HEK293 (cell line): ENCODE measurements around the gene PPFIA1.

Experiments
- CTCF ChIA-PET: fragments of 350-600 bp; formaldehyde crosslinking; extraction: SDS; loops from one replicate; lab custom pipeline; 2021; ENCODE audit warnings: antibody characterized with exemption; lab: Yijun Ruan, JAX
- POLR2A ChIA-PET: fragments of 300-600 bp; formaldehyde crosslinking; extraction: SDS; loops from one replicate; lab custom pipeline; 2020; ENCODE audit warnings: antibody characterized with exemption, inconsistent platforms; lab: Yijun Ruan, JAX
- H3K27ac ChIP-seq: fragments of 200-500 bp; sonication (Bioruptor generic); 2 replicates; pipeline ENCODE4 v1.5.1; 2014; ENCODE audit warnings: low read depth, low read length, control low read depth, inconsistent platforms; ENCODE audit errors: extremely low read depth
- H3K36me3 ChIP-seq, 2 experiments: fragments of 200-500 bp in 1 of 2; sonication (Bioruptor generic) in 1 of 2; 1 replicate in 1 of 2; 2 replicates in 1 of 2; pipeline ENCODE4 v1.5.1; 2014 to 2017; ENCODE audit warnings: inconsistent platforms in 2 of 2, low read length in 2 of 2; ENCODE audit not compliant: control insufficient read depth in 2 of 2, insufficient read depth in 1 of 2
- H3K4me1 ChIP-seq: fragments of 200-500 bp; sonication (Bioruptor generic); 2 replicates; pipeline ENCODE4 v1.5.1; 2014; ENCODE audit warnings: mild to moderate bottlenecking, low read length, inconsistent platforms; ENCODE audit not compliant: control insufficient read depth, insufficient read depth
- H3K4me3 ChIP-seq: 2 replicates; pipeline ENCODE4 v1.5.1; 2011; ENCODE audit warnings: low read depth, mild to moderate bottlenecking, control low read depth, low read length, moderate library complexity
- H3K9me3 ChIP-seq: fragments of 200-500 bp; sonication (Bioruptor generic); 2 replicates; pipeline ENCODE4 v1.5.1; 2014; ENCODE audit warnings: low read depth, low read length, inconsistent platforms; ENCODE audit not compliant: control insufficient read depth, insufficient read depth
- KLF10 ChIP-seq: fragments of 450-650 bp; IDR thresholded peaks from 2 replicates; pipeline ENCODE4 v1.5.1; 2018; ENCODE audit warnings: missing biosample characterization, mild to moderate bottlenecking, missing genetic modification characterization
- TRIM28 ChIP-seq: IDR thresholded peaks from 2 replicates; pipeline ENCODE4 v1.6.1; 2011; ENCODE audit warnings: low read length, control low read depth, borderline replicate concordance
- ZBTB7A ChIP-seq: fragments of 450-650 bp; formaldehyde crosslinking; IDR thresholded peaks from 2 replicates; pipeline ENCODE4 v1.5.1; 2016; ENCODE audit warnings: low read depth, missing biosample characterization, missing genetic modification characterization
- ZIC2 ChIP-seq: fragments of 450-650 bp; formaldehyde crosslinking; IDR thresholded peaks from 2 replicates; pipeline ENCODE4 v1.5.1; 2016; ENCODE audit warnings: missing biosample characterization, missing genetic modification characterization
- ZNF121 ChIP-seq: fragments of 450-650 bp; formaldehyde crosslinking; IDR thresholded peaks from 2 replicates; pipeline ENCODE4 v1.5.1; 2016; ENCODE audit warnings: missing biosample characterization, missing genetic modification characterization
- ZNF16 ChIP-seq: fragments of 450-650 bp; formaldehyde crosslinking; IDR thresholded peaks from 2 replicates; pipeline ENCODE4 v1.5.1; 2016; ENCODE audit warnings: low read depth, missing biosample characterization, missing genetic modification characterization
- ZNF202 ChIP-seq: fragments of 450-650 bp; formaldehyde crosslinking; IDR thresholded peaks from 2 replicates; pipeline ENCODE4 v1.5.1; 2016; ENCODE audit warnings: missing biosample characterization, missing genetic modification characterization, borderline replicate concordance
- ZNF23 ChIP-seq: fragments of 450-650 bp; formaldehyde crosslinking; IDR thresholded peaks from 2 replicates; pipeline ENCODE4 v1.5.1; 2016; ENCODE audit warnings: missing biosample characterization, missing genetic modification characterization, borderline replicate concordance
- ZNF24 ChIP-seq: fragments of 450-650 bp; formaldehyde crosslinking; IDR thresholded peaks from 2 replicates; pipeline ENCODE4 v1.5.1; 2016; ENCODE audit warnings: missing biosample characterization, missing genetic modification characterization
- ZNF302 ChIP-seq: fragments of 450-650 bp; formaldehyde crosslinking; IDR thresholded peaks from 2 replicates; pipeline ENCODE4 v1.5.1; 2016; ENCODE audit warnings: missing biosample characterization, missing genetic modification characterization, low read depth
- ZNF354C ChIP-seq: fragments of 450-650 bp; formaldehyde crosslinking; IDR thresholded peaks from 2 replicates; pipeline ENCODE4 v1.5.1; 2016; ENCODE audit warnings: missing biosample characterization, missing genetic modification characterization, low read depth, borderline replicate concordance
- ZNF473 ChIP-seq: fragments of 450-650 bp; formaldehyde crosslinking; IDR thresholded peaks from 2 replicates; pipeline ENCODE4 v1.5.1; 2017; ENCODE audit warnings: missing biosample characterization, missing genetic modification characterization
- ZNF544 ChIP-seq: fragments of 450-650 bp; formaldehyde crosslinking; IDR thresholded peaks from 2 replicates; pipeline ENCODE4 v1.5.0; 2017; ENCODE audit warnings: missing biosample characterization, missing genetic modification characterization
- ZNF623 ChIP-seq: fragments of 450-650 bp; formaldehyde crosslinking; IDR thresholded peaks from 2 replicates; pipeline ENCODE4 v1.5.1; 2016; ENCODE audit warnings: missing biosample characterization, missing genetic modification characterization
- ZNF629 ChIP-seq: fragments of 450-650 bp; formaldehyde crosslinking; IDR thresholded peaks from 2 replicates; pipeline ENCODE4 v1.5.1; 2017; ENCODE audit warnings: missing biosample characterization, missing genetic modification characterization
- ZSCAN23 ChIP-seq: fragments of 450-650 bp; formaldehyde crosslinking; IDR thresholded peaks from 2 replicates; pipeline ENCODE4 v1.5.1; 2016; ENCODE audit warnings: missing biosample characterization, missing genetic modification characterization
- TF ChIP-seq, protein P1 (sequence below): fragments of 450-650 bp; formaldehyde crosslinking; IDR thresholded peaks from 2 replicates; pipeline ENCODE4 v1.5.1; 2016; ENCODE audit warnings: missing biosample characterization, missing genetic modification characterization, low read depth
- TF ChIP-seq, protein P2 (sequence below): fragments of 450-650 bp; formaldehyde crosslinking; IDR thresholded peaks from 2 replicates; pipeline ENCODE4 v1.5.1; 2016; ENCODE audit warnings: missing biosample characterization, missing genetic modification characterization
- TF ChIP-seq, protein P3 (sequence below): fragments of 450-650 bp; formaldehyde crosslinking; IDR thresholded peaks from 2 replicates; pipeline ENCODE4 v1.5.1; 2016; ENCODE audit warnings: missing biosample characterization, missing genetic modification characterization
- TF ChIP-seq, protein P4 (sequence below): fragments of 450-650 bp; formaldehyde crosslinking; IDR thresholded peaks from 2 replicates; pipeline ENCODE4 v1.5.1; 2016; ENCODE audit warnings: missing biosample characterization, missing genetic modification characterization
- TF ChIP-seq, protein P5 (sequence below): fragments of 450-650 bp; formaldehyde crosslinking; conservative IDR thresholded peaks from 2 replicates; pipeline ENCODE4 v1.5.1; 2016; ENCODE audit warnings: low read depth, missing biosample characterization, missing genetic modification characterization

PPFIA1 gene

DNA sequence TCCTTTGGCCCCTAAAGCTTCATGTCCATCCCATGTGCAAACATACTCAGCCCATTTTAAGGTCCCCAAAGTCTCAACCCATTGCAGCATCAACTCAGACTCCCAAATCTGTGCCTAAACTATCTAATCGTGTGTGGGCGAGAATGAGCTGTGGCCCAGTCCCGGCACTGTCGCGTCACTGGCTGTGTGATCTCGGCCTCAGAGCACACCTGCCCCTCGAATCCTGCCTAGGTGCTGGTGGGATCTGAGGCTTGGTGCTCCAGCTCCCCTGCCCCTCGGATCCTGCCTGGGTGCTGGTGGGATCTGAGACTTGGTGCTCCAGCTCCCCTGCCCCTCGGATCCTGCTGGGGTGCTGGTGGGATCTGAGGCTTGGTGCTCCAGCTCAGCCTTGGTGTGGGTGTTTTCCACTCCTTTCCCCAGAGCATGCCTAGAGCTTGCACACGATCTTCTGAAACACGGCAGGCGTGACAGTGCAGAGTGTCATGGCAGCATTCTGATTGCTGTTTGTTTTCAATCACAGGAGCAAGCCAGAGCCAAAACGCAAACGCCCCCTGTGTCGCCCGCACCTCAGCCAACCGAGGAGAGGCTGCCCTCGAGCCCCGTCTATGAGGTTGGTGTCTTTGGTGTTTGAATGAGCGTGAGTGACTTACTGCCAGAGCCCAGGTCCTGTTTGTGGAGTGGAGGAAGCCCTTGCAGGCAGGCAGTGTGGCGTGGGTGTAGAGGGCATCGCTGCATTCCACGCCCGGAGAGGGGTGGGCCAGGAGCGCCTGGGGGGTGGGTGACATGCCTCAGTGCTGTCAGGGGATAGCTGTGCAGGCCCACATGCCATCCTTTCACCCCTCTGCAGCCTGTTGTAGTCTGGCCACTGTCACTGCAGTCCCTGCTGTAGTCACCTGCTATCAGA, 160.4 kb downstream of the PPFIA1 start:
- ChIA-PET CTCF (no interaction called here), POLR2A (interaction anchor here (0.6 kb wide), 1 partner anchor 12 kb away, joined by 3 read pairs; no protein-coding TSS in a partner anchor)
- TF ChIP-seq ZNF23 (tag by site-specific recombination), result no peak
- no peak for TF ChIP-seq ZNF16 (tag by site-specific recombination)
- TF ChIP-seq ZIC2 (tag by site-specific recombination), result no peak
- no peak for TF ChIP-seq ZNF473 (tag by site-specific recombination)
- no peak for TF ChIP-seq ZBTB7A (tag by site-specific recombination)
- TF ChIP-seq ZNF354C (tag by site-specific recombination), result no peak
- TF ChIP-seq ZNF302 (tag by site-specific recombination), result no peak
- Histone ChIP-seq H3K4me3 (no peak overlapping the region), H3K9me3 (no peaks in the 10 kb centered on the region), H3K27ac (no peak overlapping the region), H3K36me3 (peaks cover 0 to 87% of the 10 kb centered on the region in 2 experiments; a peak in 2 of 3 replicates), H3K4me1 (no peaks in the 10 kb centered on the region)

DNA sequence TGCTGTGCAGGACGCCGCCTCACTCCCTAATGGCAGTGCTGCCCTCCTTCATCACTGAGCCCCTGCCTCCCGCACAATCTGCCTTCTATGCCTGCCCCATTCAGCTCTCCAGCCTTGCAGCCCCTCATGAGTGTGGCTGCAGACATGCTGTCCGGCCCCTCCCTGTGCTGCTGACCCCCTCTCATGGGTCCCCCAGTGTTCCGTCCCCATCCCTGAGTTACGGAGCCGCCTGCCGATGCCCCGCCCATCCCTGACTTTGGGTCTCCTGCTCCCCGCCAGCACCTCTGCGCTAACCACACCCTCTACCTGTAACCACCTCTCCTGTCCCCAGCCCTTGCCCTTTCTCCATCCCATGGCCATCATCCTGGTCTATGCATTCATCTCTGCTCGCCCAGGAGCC, 161.1 kb downstream of the PPFIA1 start:
- TF ChIP-seq, protein P1, sequence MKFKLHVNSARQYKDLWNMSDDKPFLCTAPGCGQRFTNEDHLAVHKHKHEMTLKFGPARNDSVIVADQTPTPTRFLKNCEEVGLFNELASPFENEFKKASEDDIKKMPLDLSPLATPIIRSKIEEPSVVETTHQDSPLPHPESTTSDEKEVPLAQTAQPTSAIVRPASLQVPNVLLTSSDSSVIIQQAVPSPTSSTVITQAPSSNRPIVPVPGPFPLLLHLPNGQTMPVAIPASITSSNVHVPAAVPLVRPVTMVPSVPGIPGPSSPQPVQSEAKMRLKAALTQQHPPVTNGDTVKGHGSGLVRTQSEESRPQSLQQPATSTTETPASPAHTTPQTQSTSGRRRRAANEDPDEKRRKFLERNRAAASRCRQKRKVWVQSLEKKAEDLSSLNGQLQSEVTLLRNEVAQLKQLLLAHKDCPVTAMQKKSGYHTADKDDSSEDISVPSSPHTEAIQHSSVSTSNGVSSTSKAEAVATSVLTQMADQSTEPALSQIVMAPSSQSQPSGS, result no peak
- TF ChIP-seq, protein P2, sequence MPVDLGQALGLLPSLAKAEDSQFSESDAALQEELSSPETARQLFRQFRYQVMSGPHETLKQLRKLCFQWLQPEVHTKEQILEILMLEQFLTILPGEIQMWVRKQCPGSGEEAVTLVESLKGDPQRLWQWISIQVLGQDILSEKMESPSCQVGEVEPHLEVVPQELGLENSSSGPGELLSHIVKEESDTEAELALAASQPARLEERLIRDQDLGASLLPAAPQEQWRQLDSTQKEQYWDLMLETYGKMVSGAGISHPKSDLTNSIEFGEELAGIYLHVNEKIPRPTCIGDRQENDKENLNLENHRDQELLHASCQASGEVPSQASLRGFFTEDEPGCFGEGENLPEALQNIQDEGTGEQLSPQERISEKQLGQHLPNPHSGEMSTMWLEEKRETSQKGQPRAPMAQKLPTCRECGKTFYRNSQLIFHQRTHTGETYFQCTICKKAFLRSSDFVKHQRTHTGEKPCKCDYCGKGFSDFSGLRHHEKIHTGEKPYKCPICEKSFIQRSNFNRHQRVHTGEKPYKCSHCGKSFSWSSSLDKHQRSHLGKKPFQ (tag by site-specific recombination), result no peak
- TF ChIP-seq ZNF544 (tag by site-specific recombination), result no peak
- H3K27ac ChIP-seq, result no peak overlapping the region
- no peak overlapping the region for H3K4me3 ChIP-seq
- H3K4me1 ChIP-seq, result no peaks in the 10 kb centered on the region
- H3K9me3 ChIP-seq, result no peaks in the 10 kb centered on the region
- CTCF ChIA-PET, result no interaction called here
- H3K36me3 ChIP-seq, result peaks cover 0 to 94% of the 10 kb centered on the region in 2 experiments; a peak in 2 of 3 replicates
- POLR2A ChIA-PET, result no interaction called here

DNA sequence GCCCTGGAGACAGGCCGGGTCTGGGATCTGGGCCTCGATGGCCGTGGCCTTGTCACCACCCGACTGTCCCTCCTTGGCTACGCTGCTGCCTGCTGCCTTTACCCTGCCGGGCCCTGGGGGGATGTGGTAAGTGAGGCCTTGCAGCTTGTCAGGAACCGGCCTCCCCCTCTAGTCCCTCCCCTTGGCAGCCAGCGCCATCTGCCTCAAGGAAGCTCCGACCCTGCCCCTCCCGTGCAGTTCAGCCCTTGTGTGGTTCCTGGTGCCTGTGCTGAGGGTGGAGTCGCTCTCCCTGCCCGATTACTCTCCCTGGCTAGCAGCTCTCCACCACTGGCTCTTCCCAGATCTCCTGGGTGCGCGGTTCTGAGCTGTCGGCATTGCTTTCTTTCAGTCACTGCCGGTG, 161.6 kb downstream of the PPFIA1 start:
- H3K4me1 ChIP-seq, result no peaks in the 10 kb centered on the region
- no peak overlapping the region for H3K4me3 ChIP-seq
- H3K36me3 ChIP-seq, result peaks cover 0 to 97% of the 10 kb centered on the region in 2 experiments; a peak in 2 of 3 replicates
- no peak overlapping the region for H3K27ac ChIP-seq
- POLR2A ChIA-PET, result no interaction called here
- CTCF ChIA-PET, result no interaction called here
- no peaks in the 10 kb centered on the region for H3K9me3 ChIP-seq
- TF ChIP-seq, protein P3, sequence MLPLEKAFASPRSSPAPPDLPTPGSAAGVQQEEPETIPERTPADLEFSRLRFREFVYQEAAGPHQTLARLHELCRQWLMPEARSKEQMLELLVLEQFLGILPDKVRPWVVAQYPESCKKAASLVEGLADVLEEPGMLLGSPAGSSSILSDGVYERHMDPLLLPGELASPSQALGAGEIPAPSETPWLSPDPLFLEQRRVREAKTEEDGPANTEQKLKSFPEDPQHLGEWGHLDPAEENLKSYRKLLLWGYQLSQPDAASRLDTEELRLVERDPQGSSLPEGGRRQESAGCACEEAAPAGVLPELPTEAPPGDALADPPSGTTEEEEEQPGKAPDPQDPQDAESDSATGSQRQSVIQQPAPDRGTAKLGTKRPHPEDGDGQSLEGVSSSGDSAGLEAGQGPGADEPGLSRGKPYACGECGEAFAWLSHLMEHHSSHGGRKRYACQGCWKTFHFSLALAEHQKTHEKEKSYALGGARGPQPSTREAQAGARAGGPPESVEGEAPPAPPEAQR, result no peak
- TF ChIP-seq TRIM28, result no peak
- no peak for TF ChIP-seq ZNF629 (tag by site-specific recombination)
- no peak for TF ChIP-seq ZNF121 (tag by site-specific recombination)
- TF ChIP-seq ZSCAN23 (tag by site-specific recombination), result no peak
- TF ChIP-seq, protein P4, sequence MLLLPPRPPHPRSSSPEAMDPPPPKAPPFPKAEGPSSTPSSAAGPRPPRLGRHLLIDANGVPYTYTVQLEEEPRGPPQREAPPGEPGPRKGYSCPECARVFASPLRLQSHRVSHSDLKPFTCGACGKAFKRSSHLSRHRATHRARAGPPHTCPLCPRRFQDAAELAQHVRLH, result no peak
- no peak for TF ChIP-seq KLF10 (tag by site-specific recombination)
- TF ChIP-seq, protein P5, sequence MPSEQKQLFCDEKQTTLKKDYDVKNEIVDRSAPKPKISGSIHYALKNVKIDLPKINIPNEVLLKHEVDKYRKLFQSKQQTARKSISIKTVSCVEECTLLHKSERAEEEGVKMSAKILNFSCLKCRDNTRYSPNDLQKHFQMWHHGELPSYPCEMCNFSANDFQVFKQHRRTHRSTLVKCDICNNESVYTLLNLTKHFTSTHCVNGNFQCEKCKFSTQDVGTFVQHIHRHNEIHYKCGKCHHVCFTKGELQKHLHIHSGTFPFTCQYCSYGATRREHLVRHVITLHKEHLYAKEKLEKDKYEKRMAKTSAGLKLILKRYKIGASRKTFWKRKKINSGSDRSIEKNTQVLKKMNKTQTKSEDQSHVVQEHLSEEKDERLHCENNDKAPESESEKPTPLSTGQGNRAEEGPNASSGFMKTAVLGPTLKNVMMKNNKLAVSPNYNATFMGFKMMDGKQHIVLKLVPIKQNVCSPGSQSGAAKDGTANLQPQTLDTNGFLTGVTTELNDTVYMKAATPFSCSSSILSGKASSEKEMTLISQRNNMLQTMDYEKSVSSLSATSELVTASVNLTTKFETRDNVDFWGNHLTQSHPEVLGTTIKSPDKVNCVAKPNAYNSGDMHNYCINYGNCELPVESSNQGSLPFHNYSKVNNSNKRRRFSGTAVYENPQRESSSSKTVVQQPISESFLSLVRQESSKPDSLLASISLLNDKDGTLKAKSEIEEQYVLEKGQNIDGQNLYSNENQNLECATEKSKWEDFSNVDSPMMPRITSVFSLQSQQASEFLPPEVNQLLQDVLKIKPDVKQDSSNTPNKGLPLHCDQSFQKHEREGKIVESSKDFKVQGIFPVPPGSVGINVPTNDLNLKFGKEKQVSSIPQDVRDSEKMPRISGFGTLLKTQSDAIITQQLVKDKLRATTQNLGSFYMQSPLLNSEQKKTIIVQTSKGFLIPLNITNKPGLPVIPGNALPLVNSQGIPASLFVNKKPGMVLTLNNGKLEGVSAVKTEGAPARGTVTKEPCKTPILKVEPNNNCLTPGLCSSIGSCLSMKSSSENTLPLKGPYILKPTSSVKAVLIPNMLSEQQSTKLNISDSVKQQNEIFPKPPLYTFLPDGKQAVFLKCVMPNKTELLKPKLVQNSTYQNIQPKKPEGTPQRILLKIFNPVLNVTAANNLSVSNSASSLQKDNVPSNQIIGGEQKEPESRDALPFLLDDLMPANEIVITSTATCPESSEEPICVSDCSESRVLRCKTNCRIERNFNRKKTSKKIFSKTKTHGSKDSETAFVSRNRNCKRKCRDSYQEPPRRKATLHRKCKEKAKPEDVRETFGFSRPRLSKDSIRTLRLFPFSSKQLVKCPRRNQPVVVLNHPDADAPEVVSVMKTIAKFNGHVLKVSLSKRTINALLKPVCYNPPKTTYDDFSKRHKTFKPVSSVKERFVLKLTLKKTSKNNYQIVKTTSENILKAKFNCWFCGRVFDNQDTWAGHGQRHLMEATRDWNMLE (tag by site-specific recombination), result no peak
- TF ChIP-seq ZNF24 (tag by site-specific recombination), result no peak
- TF ChIP-seq ZNF623, result no peak
- no peak for TF ChIP-seq ZNF202 (tag by site-specific recombination)
